Liver (tissue), 9 donors: ENCODE results near the gene COCH. TPM values are rescaled to one million over a fixed set of nuclear protein-coding genes. Genes with fewer than 3 reads are reported as not detected.
A peak's percentile ranks its signal among the peaks of the same experiment; 100 is the strongest.

Experiments used
- DNase-seq: peaks from one replicate; pipeline ENCODE4 v3.0.0-alpha.2; 2017; ENCODE audit warnings: low spot score
- H3K27ac ChIP-seq, 2 donors: one replicate each; pipeline ENCODE4 v1.7.0; 2013; ENCODE audit warnings: inconsistent platforms in 2 of 2, low read length in 2 of 2, control low read depth in 1 of 2, low read depth in 1 of 2, mild to moderate bottlenecking in 1 of 2
- H3K27me3 ChIP-seq, 4 donors: one replicate each; pipeline versions ENCODE4 v1.6.1 to v1.7.0; 2013; ENCODE audit warnings: low read length in 3 of 4, inconsistent platforms in 1 of 4, mild to moderate bottlenecking in 1 of 4, moderate library complexity in 1 of 4; ENCODE audit not compliant: control insufficient read depth in 4 of 4, insufficient read depth in 4 of 4
- H3K36me3 ChIP-seq, 4 donors: one replicate each; pipeline versions ENCODE4 v1.6.1 to v1.7.0; 2013; ENCODE audit warnings: low read length in 3 of 4, mild to moderate bottlenecking in 3 of 4, low read depth in 1 of 4, moderate library complexity in 1 of 4; ENCODE audit not compliant: control insufficient read depth in 4 of 4, insufficient read depth in 3 of 4
- H3K4me1 ChIP-seq, 4 donors: one replicate each; pipeline versions ENCODE4 v1.6.1 to v1.7.0; 2013; ENCODE audit warnings: low read length in 3 of 4, mild to moderate bottlenecking in 3 of 4, moderate library complexity in 1 of 4; ENCODE audit not compliant: control insufficient read depth in 4 of 4, insufficient read depth in 4 of 4
- H3K4me3 ChIP-seq, 3 donors: one replicate each; pipeline versions ENCODE4 v1.6.1 to v1.7.0; 2013; ENCODE audit warnings: low read length in 3 of 3, control low read depth in 1 of 3, low read depth in 1 of 3, mild to moderate bottlenecking in 1 of 3
- H3K9ac ChIP-seq, 2 donors: one replicate each; pipeline ENCODE4 v1.7.0; 2013; ENCODE audit warnings: low read length in 2 of 2, mild to moderate bottlenecking in 2 of 2, moderate library complexity in 2 of 2, control low read depth in 1 of 2, low read depth in 1 of 2
- H3K9me3 ChIP-seq, 4 donors: one replicate each; pipeline versions ENCODE4 v1.6.1 to v1.7.0; 2013; ENCODE audit warnings: low read length in 3 of 4; ENCODE audit not compliant: control insufficient read depth in 4 of 4
- EGR1 ChIP-seq, 2 donors: IDR thresholded peaks; 2 replicates each; pipeline ENCODE4 v1.6.1; 2016 to 2018; ENCODE audit warnings: antibody characterized with exemption in 2 of 2, low read depth in 2 of 2
- FOXA1 ChIP-seq: IDR thresholded peaks from 2 replicates; pipeline ENCODE4 v1.6.1; 2016; ENCODE audit warnings: antibody characterized with exemption
- FOXA2 ChIP-seq: IDR thresholded peaks from 2 replicates; pipeline ENCODE4 v1.6.1; 2016; ENCODE audit warnings: antibody characterized with exemption
- GABPA ChIP-seq, 2 donors: IDR thresholded peaks in 1 of 2; conservative IDR thresholded peaks in 1 of 2; 2 replicates each; pipeline ENCODE4 v1.6.1; 2016; ENCODE audit warnings: antibody characterized with exemption in 2 of 2, mild to moderate bottlenecking in 1 of 2, moderate library complexity in 1 of 2
- HNF4A ChIP-seq, 2 donors: conservative IDR thresholded peaks; 2 replicates each; pipeline ENCODE4 v1.6.1; 2016; ENCODE audit warnings: antibody characterized with exemption in 2 of 2, mild to moderate bottlenecking in 2 of 2
- HNF4G ChIP-seq: IDR thresholded peaks from 2 replicates; pipeline ENCODE4 v1.6.1; 2016; ENCODE audit warnings: antibody characterized with exemption
- JUND ChIP-seq, 2 donors: IDR thresholded peaks; 2 replicates each; pipeline ENCODE4 v1.6.1; 2016; ENCODE audit warnings: antibody characterized with exemption in 2 of 2
- NR2F2 ChIP-seq: IDR thresholded peaks from 2 replicates; pipeline ENCODE4 v1.6.1; 2016; ENCODE audit warnings: antibody characterized with exemption
- RAD21 ChIP-seq, 2 donors: IDR thresholded peaks; 2 replicates each; pipeline ENCODE4 v1.6.1; 2016; ENCODE audit warnings: antibody characterized with exemption in 2 of 2, mild to moderate bottlenecking in 2 of 2
- RXRA ChIP-seq, 2 donors: IDR thresholded peaks; 2 replicates each; pipeline ENCODE4 v1.6.1; 2017 to 2018; ENCODE audit warnings: antibody characterized with exemption in 2 of 2, mild to moderate bottlenecking in 1 of 2
- SP1 ChIP-seq: IDR thresholded peaks from 2 replicates; pipeline ENCODE4 v1.6.1; 2018; ENCODE audit warnings: antibody characterized with exemption, mild to moderate bottlenecking
- TAF1 ChIP-seq: conservative IDR thresholded peaks from 2 replicates; pipeline ENCODE4 v1.6.1; 2016; ENCODE audit warnings: antibody characterized with exemption, mild to moderate bottlenecking
- YY1 ChIP-seq: IDR thresholded peaks from 2 replicates; pipeline ENCODE4 v1.6.1; 2016; ENCODE audit warnings: antibody characterized with exemption, mild to moderate bottlenecking
- ZBTB33 ChIP-seq: IDR thresholded peaks from 2 replicates; pipeline ENCODE4 v1.6.1; 2016; ENCODE audit warnings: antibody characterized with exemption
- WGBS: extraction: QIAGEN DNeasy Blood & Tissue Kit; methylation state at CpG from one replicate; pipeline ENCODE4 v1.1.7; 2013; 5-methylcytosine and 5-hydroxymethylcytosine counted together
- polyA plus RNA-seq, 2 donors: library from polyadenylated mRNA; stranded (reverse) in 1 of 2; unstranded in 1 of 2; fragments of 200-250 nt in 1 of 2; fragments of >200 nt in 1 of 2; fragmentation: Nextera tagmentation in 1 of 2; extraction: Ambion mirVana in 1 of 2; gene quantifications; one replicate each; pipeline versions ENCODE4 v1.2.1 to v1.2.3, GENCODE V29; 2013 to 2015
- total RNA-seq, 2 donors: library from RNA; depleted of rRNA; stranded (reverse); fragments of >200 nt; gene quantifications; one replicate each; pipeline ENCODE4 v1.2.3, GENCODE V29; 2014
- TF ChIP-seq, protein P1 (sequence below): IDR thresholded peaks from 2 replicates; pipeline ENCODE4 v1.6.1; 2016; ENCODE audit warnings: antibody characterized with exemption
- TF ChIP-seq, protein P2 (sequence below): IDR thresholded peaks from 2 replicates; pipeline ENCODE4 v1.6.1; 2016; ENCODE audit warnings: antibody characterized with exemption
- TF ChIP-seq, protein P3 (sequence below): IDR thresholded peaks from 2 replicates; pipeline ENCODE4 v1.6.1; 2016; ENCODE audit warnings: antibody characterized with exemption, mild to moderate bottlenecking
- TF ChIP-seq, protein P4 (sequence below): fragments of 150-350 bp; IDR thresholded peaks from 2 replicates; pipeline ENCODE4 v1.5.1; 2017; ENCODE audit warnings: improper control_type of control experiment, low read depth, low read length; ENCODE audit not compliant: missing input control
- donor health status: healthy.
- donor health status: healthy.
- donor health status: healthy.
- donor health status: healthy.
- donor health status: healthy.

COCH gene
- total and polyA plus RNA-seq, 4 donors: 0.33 to 2.5 (median 0.49) TPM

- Histone ChIP-seq H3K27ac (no peak overlapping the region), H3K27me3 (no peaks in the 10 kb centered on the region), H3K9me3 (no peaks in the 10 kb centered on the region), H3K4me3 (no peak overlapping the region), H3K9ac (no peak overlapping the region), H3K36me3 (no peaks in the 10 kb centered on the region), H3K4me1 (no peaks in the 10 kb centered on the region)
- no peak for DNase-seq
- TF ChIP-seq FOXA2: no peak
- no peak for TF ChIP-seq HNF4A (conservative IDR thresholded peaks at IDR 0.05)
These were observed 31.9 kb upstream of the COCH start for GRCh38 chr14:30842431-30842830.

GRCh38 chr14:30848449-30849240 lies 25.7 kb upstream of the COCH start:
- H3K27ac ChIP-seq: peak overlapping the region in 1 of 2 donors; percentile 57
- H3K4me1 ChIP-seq: peaks cover 0 to 5% (median 5%) of the 10 kb centered on the region in 4 donors
- peak overlapping the region in 1 of 3 donors; percentile 6 for H3K4me3 ChIP-seq
- H3K9ac ChIP-seq: no peak overlapping the region
- H3K36me3 ChIP-seq: no peaks in the 10 kb centered on the region
- 54% methylated on average over 4 of the region's 4 CpGs for WGBS
- H3K9me3 ChIP-seq: no peaks in the 10 kb centered on the region
- TF ChIP-seq HNF4A (conservative IDR thresholded peaks at IDR 0.05): peak; percentile 79 to 81
- no peak for TF ChIP-seq FOXA1
- peak; percentile 48 for TF ChIP-seq HNF4G
- TF ChIP-seq, protein P1, sequence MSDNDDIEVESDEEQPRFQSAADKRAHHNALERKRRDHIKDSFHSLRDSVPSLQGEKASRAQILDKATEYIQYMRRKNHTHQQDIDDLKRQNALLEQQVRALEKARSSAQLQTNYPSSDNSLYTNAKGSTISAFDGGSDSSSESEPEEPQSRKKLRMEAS: peak; percentile 58
- no peak for TF ChIP-seq TAF1
- TF ChIP-seq RXRA (IDR thresholded peaks at IDR 0.05): peak; percentile 71 to 80
- TF ChIP-seq ZBTB33: peak; percentile 60
- TF ChIP-seq YY1: peak; percentile 78
- peak; percentile 90 to 92 for TF ChIP-seq JUND (IDR thresholded peaks at IDR 0.05)
- TF ChIP-seq, protein P2, sequence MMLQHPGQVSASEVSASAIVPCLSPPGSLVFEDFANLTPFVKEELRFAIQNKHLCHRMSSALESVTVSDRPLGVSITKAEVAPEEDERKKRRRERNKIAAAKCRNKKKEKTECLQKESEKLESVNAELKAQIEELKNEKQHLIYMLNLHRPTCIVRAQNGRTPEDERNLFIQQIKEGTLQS: peak; percentile 54
- TF ChIP-seq RAD21 (IDR thresholded peaks at IDR 0.05): peak; percentile 49 to 59
- TF ChIP-seq, protein P3, sequence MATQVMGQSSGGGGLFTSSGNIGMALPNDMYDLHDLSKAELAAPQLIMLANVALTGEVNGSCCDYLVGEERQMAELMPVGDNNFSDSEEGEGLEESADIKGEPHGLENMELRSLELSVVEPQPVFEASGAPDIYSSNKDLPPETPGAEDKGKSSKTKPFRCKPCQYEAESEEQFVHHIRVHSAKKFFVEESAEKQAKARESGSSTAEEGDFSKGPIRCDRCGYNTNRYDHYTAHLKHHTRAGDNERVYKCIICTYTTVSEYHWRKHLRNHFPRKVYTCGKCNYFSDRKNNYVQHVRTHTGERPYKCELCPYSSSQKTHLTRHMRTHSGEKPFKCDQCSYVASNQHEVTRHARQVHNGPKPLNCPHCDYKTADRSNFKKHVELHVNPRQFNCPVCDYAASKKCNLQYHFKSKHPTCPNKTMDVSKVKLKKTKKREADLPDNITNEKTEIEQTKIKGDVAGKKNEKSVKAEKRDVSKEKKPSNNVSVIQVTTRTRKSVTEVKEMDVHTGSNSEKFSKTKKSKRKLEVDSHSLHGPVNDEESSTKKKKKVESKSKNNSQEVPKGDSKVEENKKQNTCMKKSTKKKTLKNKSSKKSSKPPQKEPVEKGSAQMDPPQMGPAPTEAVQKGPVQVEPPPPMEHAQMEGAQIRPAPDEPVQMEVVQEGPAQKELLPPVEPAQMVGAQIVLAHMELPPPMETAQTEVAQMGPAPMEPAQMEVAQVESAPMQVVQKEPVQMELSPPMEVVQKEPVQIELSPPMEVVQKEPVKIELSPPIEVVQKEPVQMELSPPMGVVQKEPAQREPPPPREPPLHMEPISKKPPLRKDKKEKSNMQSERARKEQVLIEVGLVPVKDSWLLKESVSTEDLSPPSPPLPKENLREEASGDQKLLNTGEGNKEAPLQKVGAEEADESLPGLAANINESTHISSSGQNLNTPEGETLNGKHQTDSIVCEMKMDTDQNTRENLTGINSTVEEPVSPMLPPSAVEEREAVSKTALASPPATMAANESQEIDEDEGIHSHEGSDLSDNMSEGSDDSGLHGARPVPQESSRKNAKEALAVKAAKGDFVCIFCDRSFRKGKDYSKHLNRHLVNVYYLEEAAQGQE: peak; percentile 48
- peak in 1 of 2 donors; percentile 16 for TF ChIP-seq GABPA (IDR thresholded peaks at IDR 0.05 in 1 of 2, conservative IDR thresholded peaks at IDR 0.05 in 1 of 2)
- no peak for TF ChIP-seq FOXA2
- TF ChIP-seq NR2F2: no peak
- peak in 1 of 2 donors; percentile 47 for TF ChIP-seq EGR1 (IDR thresholded peaks at IDR 0.05; ENCODE audit: low read depth in 2 of 2)
- peak; percentile 67 for TF ChIP-seq SP1
- TF ChIP-seq, protein P4, sequence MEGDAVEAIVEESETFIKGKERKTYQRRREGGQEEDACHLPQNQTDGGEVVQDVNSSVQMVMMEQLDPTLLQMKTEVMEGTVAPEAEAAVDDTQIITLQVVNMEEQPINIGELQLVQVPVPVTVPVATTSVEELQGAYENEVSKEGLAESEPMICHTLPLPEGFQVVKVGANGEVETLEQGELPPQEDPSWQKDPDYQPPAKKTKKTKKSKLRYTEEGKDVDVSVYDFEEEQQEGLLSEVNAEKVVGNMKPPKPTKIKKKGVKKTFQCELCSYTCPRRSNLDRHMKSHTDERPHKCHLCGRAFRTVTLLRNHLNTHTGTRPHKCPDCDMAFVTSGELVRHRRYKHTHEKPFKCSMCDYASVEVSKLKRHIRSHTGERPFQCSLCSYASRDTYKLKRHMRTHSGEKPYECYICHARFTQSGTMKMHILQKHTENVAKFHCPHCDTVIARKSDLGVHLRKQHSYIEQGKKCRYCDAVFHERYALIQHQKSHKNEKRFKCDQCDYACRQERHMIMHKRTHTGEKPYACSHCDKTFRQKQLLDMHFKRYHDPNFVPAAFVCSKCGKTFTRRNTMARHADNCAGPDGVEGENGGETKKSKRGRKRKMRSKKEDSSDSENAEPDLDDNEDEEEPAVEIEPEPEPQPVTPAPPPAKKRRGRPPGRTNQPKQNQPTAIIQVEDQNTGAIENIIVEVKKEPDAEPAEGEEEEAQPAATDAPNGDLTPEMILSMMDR: no peak
- no peaks in the 10 kb centered on the region for H3K27me3 ChIP-seq
- no peak for DNase-seq
